ENCODE measurements around the gene ZNF597. TPM values are rescaled to one million over a fixed set of nuclear protein-coding genes. Genes with fewer than 3 reads are reported as not detected.

The ZNF597 gene
- total RNA-seq, 4 donors from 2014 or later: 0.81 to 1.3 (median 0.96) TPM

- H3K36me3 ChIP-seq: peaks cover 0 to 37% of the 10 kb centered on the region in 2 donors
- in situ Hi-C loops (cut with MboI; ENCODE audit: low sequenced_read_pairs in 4 of 4) (no loop called here), intact Hi-C loops (cut with DNase I; ENCODE audit: low total_unique reads) (no loop called here)
- no peaks in the 10 kb centered on the region for H3K9me3 ChIP-seq
- no peak overlapping the region for H3K4me3 ChIP-seq
- no peak overlapping the region for H3K27ac ChIP-seq
- DNase-seq (no peak), ATAC-seq (no peak)
- no peaks in the 10 kb centered on the region for H3K4me1 ChIP-seq
- TF ChIP-seq POLR2A (IDR thresholded peaks at IDR 0.05) (no peak), CTCF (IDR thresholded peaks at IDR 0.05 in 4 of 5, conservative IDR thresholded peaks at IDR 0.05 in 1 of 5) (no peak)
- no peaks in the 10 kb centered on the region for H3K27me3 ChIP-seq
Observed at GRCh38 chr16:3487521-3488410, 44.5 kb upstream of the ZNF597 start.

- Histone ChIP-seq H3K27ac (no peak overlapping the region), H3K27me3 (no peaks in the 10 kb centered on the region), H3K9me3 (no peaks in the 10 kb centered on the region), H3K36me3 (peaks cover 0 to 49% of the 10 kb centered on the region in 2 donors), H3K4me3 (no peak overlapping the region), H3K4me1 (no peaks in the 10 kb centered on the region)
- intact Hi-C loops (cut with DNase I; ENCODE audit: low total_unique reads): no loop called here
- DNase-seq: no peak
- in situ Hi-C loops (cut with MboI; ENCODE audit: low sequenced_read_pairs in 4 of 4): no loop called here
- ATAC-seq: no peak
- TF ChIP-seq CTCF (IDR thresholded peaks at IDR 0.05 in 4 of 5, conservative IDR thresholded peaks at IDR 0.05 in 1 of 5): no peak
- TF ChIP-seq POLR2A (IDR thresholded peaks at IDR 0.05): no peak
Observed at GRCh38 chr16:3486506-3487215, 43.4 kb upstream of the ZNF597 start.

- intact Hi-C loops (cut with DNase I; ENCODE audit: low total_unique reads) (no loop called here), in situ Hi-C loops (cut with MboI; ENCODE audit: low sequenced_read_pairs in 4 of 4) (no loop called here)
- Histone ChIP-seq H3K4me1 (peaks cover 0 to 6% of the 10 kb centered on the region in 2 donors), H3K4me3 (no peak overlapping the region), H3K27me3 (no peaks in the 10 kb centered on the region), H3K27ac (no peak overlapping the region), H3K9me3 (no peaks in the 10 kb centered on the region), H3K36me3 (peaks cover 0 to 55% of the 10 kb centered on the region in 2 donors)
- no peak for TF ChIP-seq CTCF (IDR thresholded peaks at IDR 0.05 in 4 of 5, conservative IDR thresholded peaks at IDR 0.05 in 1 of 5)
- ATAC-seq (no peak), DNase-seq (no peak)
Observed at GRCh38 chr16:3485821-3486505, 42.7 kb upstream of the ZNF597 start.

GRCh38 chr16:3485097-3485745 is 41.9 kb upstream of the ZNF597 start:
- no peak for DNase-seq
- in situ Hi-C loops (cut with MboI; ENCODE audit: low sequenced_read_pairs in 4 of 4): no loop called here
- H3K27me3 ChIP-seq: no peaks in the 10 kb centered on the region

More at GRCh38 chr16:3485097-3485745, 41.9 kb upstream of the ZNF597 start:
- peaks cover 0 to 55% of the 10 kb centered on the region in 2 donors for H3K36me3 ChIP-seq
- intact Hi-C loops (cut with DNase I; ENCODE audit: low total_unique reads): no loop called here
- H3K27ac ChIP-seq: no peak overlapping the region
- no peaks in the 10 kb centered on the region for H3K9me3 ChIP-seq
- TF ChIP-seq CTCF (IDR thresholded peaks at IDR 0.05 in 4 of 5, conservative IDR thresholded peaks at IDR 0.05 in 1 of 5): no peak
- no peak for TF ChIP-seq POLR2A (IDR thresholded peaks at IDR 0.05)
- ATAC-seq: no peak
- H3K4me1 ChIP-seq: peaks cover 0 to 9% of the 10 kb centered on the region in 2 donors
- H3K4me3 ChIP-seq: no peak overlapping the region
